ENCODE results near the gene CTU1. TPM values are rescaled to one million over a fixed set of nuclear protein-coding genes. Genes with fewer than 3 reads are reported as not detected.

Gene CTU1
- total RNA-seq, 1 experiment from 2014 or later: 9.3 TPM

DNA sequence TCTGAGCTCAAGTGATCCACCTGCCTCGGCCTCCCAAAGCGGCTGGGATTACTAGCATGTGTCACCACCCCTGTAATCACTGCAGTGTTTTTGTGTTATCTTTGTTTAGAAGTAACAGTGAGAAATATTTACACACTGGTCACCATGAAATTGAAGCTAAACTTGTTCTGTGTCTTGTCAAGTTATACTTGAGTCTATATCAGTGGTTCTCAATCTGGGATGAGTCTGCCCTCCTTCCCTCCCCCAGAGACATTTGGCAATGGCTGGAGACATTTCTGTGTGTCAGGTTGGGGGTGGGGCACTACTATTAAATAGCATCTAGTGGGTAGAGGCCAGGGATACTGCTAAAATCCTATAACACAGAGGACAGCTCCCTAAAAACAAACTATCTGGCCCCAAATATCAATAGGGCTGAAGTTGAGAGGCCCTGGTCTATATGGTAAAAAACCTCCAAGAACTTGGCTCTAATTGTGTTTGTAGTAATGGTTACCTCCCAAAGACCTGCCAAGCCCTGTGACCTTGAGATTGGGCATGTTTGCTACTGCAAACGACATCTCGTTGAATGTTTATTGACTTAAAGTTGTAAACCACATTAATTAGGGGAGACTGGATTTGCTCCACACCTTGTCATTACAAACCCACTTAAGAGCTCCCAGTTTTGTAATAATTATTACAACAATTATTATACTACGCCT, 6.9 kb downstream of the CTU1 start:
- Histone ChIP-seq H3K27ac (ENCODE audit: low read length) (no peak overlapping the region), H3K36me3 (ENCODE audit: control insufficient read depth, insufficient read depth, low read length) (no peaks in the 10 kb centered on the region), H3K9me3 (ENCODE audit: control insufficient read depth, insufficient read depth, low read depth, low read length) (no peaks in the 10 kb centered on the region), H3K4me3 (ENCODE audit: low read depth in 2 of 2, low read length in 2 of 2) (no peak overlapping the region), H3K4me1 (ENCODE audit: control insufficient read depth, insufficient read depth, low read length) (no peaks in the 10 kb centered on the region), H3K27me3 (ENCODE audit: control insufficient read depth, insufficient read depth, low read length) (no peaks in the 10 kb centered on the region)
- intact Hi-C loops (cut with micrococcal nuclease; ENCODE audit: unreplicated experiment): no loop called here
- BruUV-seq (replicated peaks): no TSS peak
- TF ChIP-seq, protein P1, sequence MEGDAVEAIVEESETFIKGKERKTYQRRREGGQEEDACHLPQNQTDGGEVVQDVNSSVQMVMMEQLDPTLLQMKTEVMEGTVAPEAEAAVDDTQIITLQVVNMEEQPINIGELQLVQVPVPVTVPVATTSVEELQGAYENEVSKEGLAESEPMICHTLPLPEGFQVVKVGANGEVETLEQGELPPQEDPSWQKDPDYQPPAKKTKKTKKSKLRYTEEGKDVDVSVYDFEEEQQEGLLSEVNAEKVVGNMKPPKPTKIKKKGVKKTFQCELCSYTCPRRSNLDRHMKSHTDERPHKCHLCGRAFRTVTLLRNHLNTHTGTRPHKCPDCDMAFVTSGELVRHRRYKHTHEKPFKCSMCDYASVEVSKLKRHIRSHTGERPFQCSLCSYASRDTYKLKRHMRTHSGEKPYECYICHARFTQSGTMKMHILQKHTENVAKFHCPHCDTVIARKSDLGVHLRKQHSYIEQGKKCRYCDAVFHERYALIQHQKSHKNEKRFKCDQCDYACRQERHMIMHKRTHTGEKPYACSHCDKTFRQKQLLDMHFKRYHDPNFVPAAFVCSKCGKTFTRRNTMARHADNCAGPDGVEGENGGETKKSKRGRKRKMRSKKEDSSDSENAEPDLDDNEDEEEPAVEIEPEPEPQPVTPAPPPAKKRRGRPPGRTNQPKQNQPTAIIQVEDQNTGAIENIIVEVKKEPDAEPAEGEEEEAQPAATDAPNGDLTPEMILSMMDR (IDR thresholded peaks at IDR 0.05): no peak
- TF ChIP-seq, protein P2, sequence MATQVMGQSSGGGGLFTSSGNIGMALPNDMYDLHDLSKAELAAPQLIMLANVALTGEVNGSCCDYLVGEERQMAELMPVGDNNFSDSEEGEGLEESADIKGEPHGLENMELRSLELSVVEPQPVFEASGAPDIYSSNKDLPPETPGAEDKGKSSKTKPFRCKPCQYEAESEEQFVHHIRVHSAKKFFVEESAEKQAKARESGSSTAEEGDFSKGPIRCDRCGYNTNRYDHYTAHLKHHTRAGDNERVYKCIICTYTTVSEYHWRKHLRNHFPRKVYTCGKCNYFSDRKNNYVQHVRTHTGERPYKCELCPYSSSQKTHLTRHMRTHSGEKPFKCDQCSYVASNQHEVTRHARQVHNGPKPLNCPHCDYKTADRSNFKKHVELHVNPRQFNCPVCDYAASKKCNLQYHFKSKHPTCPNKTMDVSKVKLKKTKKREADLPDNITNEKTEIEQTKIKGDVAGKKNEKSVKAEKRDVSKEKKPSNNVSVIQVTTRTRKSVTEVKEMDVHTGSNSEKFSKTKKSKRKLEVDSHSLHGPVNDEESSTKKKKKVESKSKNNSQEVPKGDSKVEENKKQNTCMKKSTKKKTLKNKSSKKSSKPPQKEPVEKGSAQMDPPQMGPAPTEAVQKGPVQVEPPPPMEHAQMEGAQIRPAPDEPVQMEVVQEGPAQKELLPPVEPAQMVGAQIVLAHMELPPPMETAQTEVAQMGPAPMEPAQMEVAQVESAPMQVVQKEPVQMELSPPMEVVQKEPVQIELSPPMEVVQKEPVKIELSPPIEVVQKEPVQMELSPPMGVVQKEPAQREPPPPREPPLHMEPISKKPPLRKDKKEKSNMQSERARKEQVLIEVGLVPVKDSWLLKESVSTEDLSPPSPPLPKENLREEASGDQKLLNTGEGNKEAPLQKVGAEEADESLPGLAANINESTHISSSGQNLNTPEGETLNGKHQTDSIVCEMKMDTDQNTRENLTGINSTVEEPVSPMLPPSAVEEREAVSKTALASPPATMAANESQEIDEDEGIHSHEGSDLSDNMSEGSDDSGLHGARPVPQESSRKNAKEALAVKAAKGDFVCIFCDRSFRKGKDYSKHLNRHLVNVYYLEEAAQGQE (IDR thresholded peaks at IDR 0.05; ENCODE audit: insufficient read depth in 1 of 2, low read depth in 2 of 2, low read length in 1 of 2): no peak
- TF ChIP-seq TCF7L2 (IDR thresholded peaks at IDR 0.05; ENCODE audit: low read depth, low read length) (no peak), SIN3A (IDR thresholded peaks at IDR 0.05; ENCODE audit: borderline replicate concordance, insufficient read depth, low read depth, low read length) (no peak)
- CTCF ChIA-PET: no interaction called here
- DNase-seq (ENCODE audit: low read depth, low spot score) (no peak), ATAC-seq (no peak)
- POLR2A ChIA-PET: no interaction called here
- in situ Hi-C loops (cut with HindIII; ENCODE audit: low pct_unique_long_range_greater_than_20kb, low sequenced_read_pairs): no loop called here

DNA sequence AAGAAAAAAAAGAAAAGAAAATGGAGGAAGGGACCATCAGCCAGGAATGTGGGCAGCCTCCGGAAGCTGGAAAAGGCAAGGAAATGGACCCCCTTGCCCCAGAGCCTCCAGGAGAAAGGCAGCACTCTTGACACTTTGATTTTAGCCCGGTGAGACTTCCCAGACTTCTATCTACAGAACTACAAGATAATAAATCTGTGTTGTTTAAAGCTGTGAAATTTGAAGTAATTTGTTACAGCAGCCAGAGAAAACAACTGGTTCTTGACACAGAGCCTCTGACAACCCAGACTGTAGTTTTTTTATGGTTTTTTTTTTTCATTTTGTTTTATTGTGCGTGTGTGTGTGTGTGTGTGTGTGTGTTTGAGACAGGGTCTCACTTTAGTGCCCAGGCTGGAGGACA, 7.6 kb downstream of the CTU1 start:
- TF ChIP-seq SIN3A (IDR thresholded peaks at IDR 0.05; ENCODE audit: borderline replicate concordance, insufficient read depth, low read depth, low read length): no peak
- TF ChIP-seq, protein P1 (IDR thresholded peaks at IDR 0.05): no peak
- TF ChIP-seq, protein P2 (IDR thresholded peaks at IDR 0.05; ENCODE audit: insufficient read depth in 1 of 2, low read depth in 2 of 2, low read length in 1 of 2): no peak
- no peak for TF ChIP-seq POLR2AphosphoS5 (IDR thresholded peaks at IDR 0.05; ENCODE audit: low read depth, low read length)
- no peak for TF ChIP-seq TCF7L2 (IDR thresholded peaks at IDR 0.05; ENCODE audit: low read depth, low read length)
- no TSS peak for BruUV-seq (replicated peaks)
- ChIA-PET CTCF (no interaction called here), POLR2A (interaction anchor here (0.6 kb wide), 1 partner anchor 72 kb away, joined by 3 read pairs; no protein-coding TSS in a partner anchor)
- DNase-seq (ENCODE audit: low read depth, low spot score) (no peak), ATAC-seq (no peak)
- Histone ChIP-seq H3K4me1 (ENCODE audit: control insufficient read depth, insufficient read depth, low read length) (no peaks in the 10 kb centered on the region), H3K27me3 (ENCODE audit: control insufficient read depth, insufficient read depth, low read length) (no peaks in the 10 kb centered on the region), H3K27ac (ENCODE audit: low read length) (no peak overlapping the region), H3K36me3 (ENCODE audit: control insufficient read depth, insufficient read depth, low read length) (no peaks in the 10 kb centered on the region), H3K4me3 (ENCODE audit: low read depth in 2 of 2, low read length in 2 of 2) (no peak overlapping the region), H3K9me3 (ENCODE audit: control insufficient read depth, insufficient read depth, low read depth, low read length) (no peaks in the 10 kb centered on the region)
- intact Hi-C loops (cut with micrococcal nuclease; ENCODE audit: unreplicated experiment): no loop called here
- in situ Hi-C loops (cut with HindIII; ENCODE audit: low pct_unique_long_range_greater_than_20kb, low sequenced_read_pairs): no loop called here

All from Panc1 (cell line).